HG02642 (cell line): ENCODE results near the gene TTC21B.
"Not testable (repeated sequence)": the region's sequence is repeated elsewhere in the genome, so short reads cannot be mapped to it uniquely, and the experiment has no call there.

Experiments used
- ATAC-seq: cut with Tn5 transposase; IDR thresholded peaks from one replicate; pipeline ENCODE4 v1.9.1; 2021; ENCODE audit warnings: mild to moderate bottlenecking; ENCODE audit not compliant: unreplicated experiment, poor library complexity

The TTC21B gene

GRCh38 chr2:165953655-165954606, at the start of gene TTC21B:
TSS of gene TTC21B (minus strand) at chr2:165953776. CDS start at chr2:165953705, 71 bp downstream.
- peak; percentile 98 for ATAC-seq

GRCh38 chr2:166000401-166000800, 46.8 kb upstream of the TTC21B start:
- no peak for ATAC-seq

- ATAC-seq: no peak
These were observed 37.3 kb upstream of the TTC21B start for GRCh38 chr2:165990846-165991245.

- ATAC-seq: no peak
These were observed 36.3 kb upstream of the TTC21B start for GRCh38 chr2:165989851-165990250.

- ATAC-seq: no peak
These were observed 31.5 kb upstream of the TTC21B start for GRCh38 chr2:165985120-165985519.

- not testable (repeated sequence) for ATAC-seq
These were observed 18.6 kb upstream of the TTC21B start for GRCh38 chr2:165972161-165972560.

GRCh38 chr2:165970663-165971062, 17.1 kb upstream of the TTC21B start:
- ATAC-seq: no peak

- no peak for ATAC-seq
These were observed 15.7 kb upstream of the TTC21B start for GRCh38 chr2:165969227-165969626.

GRCh38 chr2:165967746-165968145, 14.2 kb upstream of the TTC21B start:
- ATAC-seq: no peak

- no peak for ATAC-seq
These were observed 8.2 kb upstream of the TTC21B start for GRCh38 chr2:165961818-165962217.

- ATAC-seq: no peak
These were observed 5.8 kb upstream of the TTC21B start for GRCh38 chr2:165959371-165959770.

GRCh38 chr2:165958313-165958960, 4.9 kb upstream of the TTC21B start:
- no peak for ATAC-seq

GRCh38 chr2:165957030-165957675, 3.6 kb upstream of the TTC21B start:
- ATAC-seq: no peak

GRCh38 chr2:165953306-165953654, 296 bp downstream of the TTC21B start:
- peak; percentile 48 for ATAC-seq

GRCh38 chr2:165952741-165953211, 800 bp downstream of the TTC21B start:
- ATAC-seq: no peak

- no peak for ATAC-seq
These were observed 1.5 kb downstream of the TTC21B start for GRCh38 chr2:165952085-165952484.

- no peak for ATAC-seq
These were observed 3.1 kb downstream of the TTC21B start for GRCh38 chr2:165950438-165950837.

GRCh38 chr2:165941827-165942226, 11.7 kb downstream of the TTC21B start:
- ATAC-seq: no peak

- no peak for ATAC-seq
These were observed 15.3 kb downstream of the TTC21B start for GRCh38 chr2:165938237-165938636.

- ATAC-seq: no peak
These were observed 20.2 kb downstream of the TTC21B start for GRCh38 chr2:165933211-165933910.
